ENCODE data around the gene SLIT3.

GRCh38 chr5:168712280-168712924, 588.5 kb downstream of the SLIT3 start:
- TF ChIP-seq CTCF (conservative IDR thresholded peaks at IDR 0.05) (no peak), EZH2 (IDR thresholded peaks at IDR 0.05; ENCODE audit: low read depth) (no peak)

Data from PC-9 (cell line).